Tibial nerve (tissue), 4 donors: Measurements from ENCODE around the gene TSC22D1. TPM values are rescaled to one million over a fixed set of nuclear protein-coding genes. Genes with fewer than 3 reads are reported as not detected.

Experiments
- DNase-seq, 2 donors: peaks; one replicate each; pipeline ENCODE4 v3.0.0-alpha.2; 2019; ENCODE audit warnings: low spot score in 2 of 2
- H3K27ac ChIP-seq, 4 donors: fragments of 200-600 bp; sonication (generic) in 3 of 4; one replicate each; pipeline ENCODE4 v1.5.1; 2017 to 2019; ENCODE audit warnings: mild to moderate bottlenecking in 1 of 4
- H3K27me3 ChIP-seq, 2 donors: fragments of 200-600 bp; sonication (generic) in 1 of 2; one replicate each; pipeline versions ENCODE4 v1.5.1 to v1.6.0; 2017 to 2019
- H3K36me3 ChIP-seq, 3 donors: fragments of 200-600 bp; sonication (generic); one replicate each; pipeline ENCODE4 v1.5.1; 2018 to 2019
- H3K4me1 ChIP-seq, 4 donors: fragments of 200-600 bp; sonication (generic) in 3 of 4; one replicate each; pipeline ENCODE4 v1.5.1; 2017 to 2019
- H3K4me3 ChIP-seq, 4 donors: fragments of 200-600 bp; sonication (generic) in 3 of 4; one replicate each; pipeline ENCODE4 v1.5.1; 2017 to 2019; ENCODE audit warnings: mild to moderate bottlenecking in 1 of 4, moderate library complexity in 1 of 4
- H3K9me3 ChIP-seq, 4 donors: fragments of 200-600 bp; sonication (generic) in 3 of 4; one replicate each; pipeline ENCODE4 v1.5.1; 2017 to 2019
- CTCF ChIP-seq, 5 experiments: fragments of 200-600 bp in 3 of 5; fragments of 450-650 bp in 2 of 5; sonication (generic) in 3 of 5; IDR thresholded peaks; one replicate each; pipeline ENCODE4 v1.5.1; 2016 to 2019; ENCODE audit warnings: antibody characterized with exemption in 5 of 5, mild to moderate bottlenecking in 3 of 5, moderate library complexity in 2 of 5
- EP300 ChIP-seq, 2 donors: sonication (generic); formaldehyde crosslinking; IDR thresholded peaks; one replicate each; pipeline ENCODE4 v1.6.1; 2017; ENCODE audit warnings: antibody characterized with exemption in 2 of 2, mild to moderate bottlenecking in 1 of 2
- POLR2A ChIP-seq, 2 donors: fragments of 450-650 bp; IDR thresholded peaks; one replicate each; pipeline ENCODE4 v1.6.1; 2017; ENCODE audit warnings: antibody characterized with exemption in 2 of 2, mild to moderate bottlenecking in 2 of 2, moderate library complexity in 2 of 2
- WGBS, 2 donors: methylation state at CpG; one replicate each; pipeline ENCODE4 v1.1.5; 2018; 5-methylcytosine and 5-hydroxymethylcytosine counted together
- total RNA-seq, 4 donors: library from RNA; depleted of rRNA; stranded (reverse); fragments of >200 nt; gene quantifications; one replicate each; pipeline ENCODE4 v1.1.0, GENCODE V29; 2016

The TSC22D1 gene
- total RNA-seq, 4 donors from 2014 or later = 203 to 334 (median 213) TPM

- Histone ChIP-seq H3K4me1 (no peaks in the 10 kb centered on the region), H3K27me3 (no peaks in the 10 kb centered on the region), H3K27ac (no peak overlapping the region), H3K4me3 (no peak overlapping the region), H3K36me3 (peaks cover 0 to 40% (median 0%) of the 10 kb centered on the region in 3 donors), H3K9me3 (no peaks in the 10 kb centered on the region)
- DNase-seq = no peak
- no peak for TF ChIP-seq CTCF (IDR thresholded peaks at IDR 0.05)
- no peak for TF ChIP-seq POLR2A (IDR thresholded peaks at IDR 0.05)
- no peak for TF ChIP-seq EP300 (IDR thresholded peaks at IDR 0.05)
- WGBS, 2 donors = 48 to 56% methylated on average over 5 of the region's 5 CpGs
Measured at GRCh38 chr13:44383945-44384344, 192.2 kb downstream of the TSC22D1 start.

- Histone ChIP-seq H3K36me3 (peaks cover 0 to 40% (median 0%) of the 10 kb centered on the region in 3 donors), H3K4me3 (no peak overlapping the region), H3K27me3 (no peaks in the 10 kb centered on the region), H3K4me1 (no peaks in the 10 kb centered on the region), H3K27ac (no peak overlapping the region), H3K9me3 (no peaks in the 10 kb centered on the region)
- DNase-seq = no peak
- WGBS, 2 donors = 89% methylated on average over 5 of the region's 5 CpGs
- no peak for TF ChIP-seq EP300 (IDR thresholded peaks at IDR 0.05)
- no peak for TF ChIP-seq CTCF (IDR thresholded peaks at IDR 0.05)
- no peak for TF ChIP-seq POLR2A (IDR thresholded peaks at IDR 0.05)
Measured at GRCh38 chr13:44382635-44383145, 193.4 kb downstream of the TSC22D1 start.

Other genes starting within 250 kb of the TSC22D1 start
- gene SERP2, start 202.5 kb downstream of the TSC22D1 start, total RNA-seq = 10 to 100 TPM; 13.1 to 20.5 (median 15.7) TPM